ENCODE measurements around the gene RILPL1.
"Not testable (repeated sequence)": the region's sequence is repeated elsewhere in the genome, so short reads cannot be mapped to it uniquely, and the experiment has no call there.

RILPL1 gene

GRCh38 chr12:123492339-123493039 lies 41.0 kb downstream of the RILPL1 start:
- not testable (repeated sequence) for DNase-seq

GRCh38 chr12:123491481-123491880 lies 42.0 kb downstream of the RILPL1 start:
- no peak for DNase-seq

- no peak for DNase-seq
Observed at GRCh38 chr12:123491056-123491455, 42.5 kb downstream of the RILPL1 start.

- DNase-seq: no peak
Observed at GRCh38 chr12:123490089-123490488, 43.4 kb downstream of the RILPL1 start.

GRCh38 chr12:123489580-123489979 lies 43.9 kb downstream of the RILPL1 start:
- DNase-seq: no peak

- DNase-seq: no peak
Observed at GRCh38 chr12:123488539-123489230, 44.8 kb downstream of the RILPL1 start.

- no peak for DNase-seq
Observed at GRCh38 chr12:123487428-123487827, 46.1 kb downstream of the RILPL1 start.

- no peak for DNase-seq
Observed at GRCh38 chr12:123485756-123486155, 47.8 kb downstream of the RILPL1 start.

- DNase-seq: peak; percentile 12
Observed at GRCh38 chr12:123483602-123484248, 49.8 kb downstream of the RILPL1 start.

- no peak for DNase-seq
Observed at GRCh38 chr12:123482876-123483275, 50.6 kb downstream of the RILPL1 start.

GRCh38 chr12:123481251-123481650 lies 52.3 kb downstream of the RILPL1 start:
- DNase-seq: not testable (repeated sequence)

- no peak for DNase-seq
Observed at GRCh38 chr12:123479442-123480180, 53.9 kb downstream of the RILPL1 start.

GRCh38 chr12:123478762-123479161 lies 54.8 kb downstream of the RILPL1 start:
- DNase-seq: no peak

- DNase-seq: no peak
Observed at GRCh38 chr12:123478069-123478468, 55.5 kb downstream of the RILPL1 start.

- DNase-seq: no peak
Observed at GRCh38 chr12:123475246-123475703, 58.2 kb downstream of the RILPL1 start.

- no peak for DNase-seq
Observed at GRCh38 chr12:123474485-123475245, 58.9 kb downstream of the RILPL1 start.

GRCh38 chr12:123472438-123472849 lies 61.1 kb downstream of the RILPL1 start:
- no peak for DNase-seq

- DNase-seq: no peak
Observed at GRCh38 chr12:123471374-123472068, 62.0 kb downstream of the RILPL1 start.

GRCh38 chr12:123469978-123470377 lies 63.5 kb downstream of the RILPL1 start:
- DNase-seq: no peak

GRCh38 chr12:123468786-123469185 lies 64.7 kb downstream of the RILPL1 start:
- DNase-seq: no peak

GRCh38 chr12:123465084-123465483 lies 68.4 kb downstream of the RILPL1 start:
- no peak for DNase-seq

- not testable (repeated sequence) for DNase-seq
Observed at GRCh38 chr12:123463174-123463573, 70.3 kb downstream of the RILPL1 start.
